Thyroid gland (tissue), 4 donors: ENCODE measurements around the gene LRRC8A. TPM values are rescaled to one million over a fixed set of nuclear protein-coding genes. Genes with fewer than 3 reads are reported as not detected.

ENCODE experiments used
- DNase-seq, 2 donors: peaks; one replicate each; pipeline ENCODE4 v3.0.0-alpha.2; 2019
- H3K27ac ChIP-seq, 3 donors: fragments of 200-600 bp; sonication (generic); 1 replicate in 2 of 3; 2 replicates in 1 of 3; pipeline ENCODE4 v1.5.1; 2016 to 2019; ENCODE audit warnings: mild to moderate bottlenecking in 1 of 3, moderate library complexity in 1 of 3
- H3K27me3 ChIP-seq: fragments of 200-600 bp; sonication (generic); one replicate; pipeline ENCODE4 v1.5.1; 2019
- H3K36me3 ChIP-seq, 2 donors: fragments of 200-600 bp; sonication (generic); one replicate each; pipeline ENCODE4 v1.5.1; 2016 to 2019
- H3K4me1 ChIP-seq, 2 donors: fragments of 200-600 bp; sonication (generic); one replicate each; pipeline ENCODE4 v1.5.1; 2017 to 2019
- H3K4me3 ChIP-seq, 3 donors: fragments of 200-600 bp; sonication (generic); replicated peaks in 1 of 3; 1 replicate in 2 of 3; 2 replicates in 1 of 3; pipeline ENCODE4 v1.5.1; 2016; ENCODE audit warnings: mild to moderate bottlenecking in 1 of 3
- H3K9me3 ChIP-seq: fragments of 200-600 bp; sonication (generic); one replicate; pipeline ENCODE4 v1.5.1; 2017
- POLR2A ChIP-seq, 2 donors: fragments of 450-650 bp; IDR thresholded peaks; one replicate each; pipeline ENCODE4 v1.6.1; 2017; ENCODE audit warnings: antibody characterized with exemption in 2 of 2, mild to moderate bottlenecking in 2 of 2, moderate library complexity in 1 of 2
- WGBS, 2 donors: methylation state at CpG; one replicate each; pipeline ENCODE4 v1.1.5; 2017; 5-methylcytosine and 5-hydroxymethylcytosine counted together
- intact Hi-C: fragments of 100-400 bp; cut with DNase I; formaldehyde crosslinking; loops from one replicate; pipeline ENCODE4 v1.15.1; 2023
- total RNA-seq, 4 donors: library from RNA; depleted of rRNA; stranded (reverse); fragments of >200 nt; gene quantifications; one replicate each; pipeline ENCODE4 v1.2.3, GENCODE V29; 2016
- TF ChIP-seq, protein P1 (sequence below), 6 experiments: fragments of 200-600 bp in 3 of 6; fragments of 450-650 bp in 3 of 6; sonication (generic) in 3 of 6; IDR thresholded peaks; one replicate each; pipeline ENCODE4 v1.5.1; 2016 to 2019; ENCODE audit warnings: antibody characterized with exemption in 6 of 6, mild to moderate bottlenecking in 2 of 6, inconsistent platforms in 1 of 6, moderate library complexity in 1 of 6

Gene LRRC8A
- total RNA-seq, 4 donors from 2014 or later = 56.3 to 65.6 (median 61.5) TPM

DNA sequence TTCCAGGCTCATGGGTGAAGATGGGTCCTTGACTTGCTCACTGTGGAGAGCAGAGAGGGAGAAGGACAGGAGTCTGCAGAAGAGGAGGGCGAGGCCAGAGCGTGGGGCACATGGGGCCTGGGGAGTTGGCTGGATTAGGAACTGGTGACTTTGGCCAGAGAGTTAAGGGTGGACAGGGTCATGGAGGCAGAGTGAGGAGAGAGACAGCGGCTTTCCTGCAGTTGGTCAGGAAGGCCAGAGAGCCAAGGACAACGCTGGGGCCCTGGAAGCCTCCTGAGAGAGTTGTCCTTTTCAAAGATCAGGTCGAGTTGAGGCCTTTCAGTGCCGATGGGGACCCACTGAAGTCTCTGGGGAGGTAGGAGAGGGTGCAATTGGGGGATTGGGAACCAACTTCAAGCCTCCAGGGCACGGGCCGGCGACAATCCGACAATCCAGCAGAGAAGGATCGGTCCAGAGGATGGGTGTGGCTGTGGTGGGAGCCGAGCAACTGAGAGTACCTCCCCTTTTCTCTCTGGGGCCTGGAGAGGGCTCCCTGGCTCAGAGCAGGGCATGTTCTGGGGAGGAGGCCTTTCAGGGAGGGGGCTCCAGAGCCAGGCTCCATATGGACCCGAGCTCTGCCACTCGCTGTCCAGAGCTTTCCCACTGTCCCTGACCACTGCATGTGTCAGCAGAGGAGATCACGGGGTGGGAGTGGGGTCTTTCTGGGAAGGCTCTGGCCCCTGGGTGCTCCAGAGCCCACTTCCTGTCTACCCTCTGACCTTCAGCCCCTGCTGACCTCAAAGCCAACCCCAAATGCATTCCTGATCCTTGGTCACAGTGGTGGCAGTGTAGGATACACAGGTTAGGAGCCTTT, 31.3 kb downstream of the LRRC8A start:
- intact Hi-C loops = no loop called here
- peak overlapping the region; percentile 83 to 88 (median 85) for H3K27ac ChIP-seq
- peaks cover 13 to 19% of the 10 kb centered on the region in 2 donors for H3K36me3 ChIP-seq
- no peak for TF ChIP-seq POLR2A (IDR thresholded peaks at IDR 0.05)
- TF ChIP-seq, protein P1, sequence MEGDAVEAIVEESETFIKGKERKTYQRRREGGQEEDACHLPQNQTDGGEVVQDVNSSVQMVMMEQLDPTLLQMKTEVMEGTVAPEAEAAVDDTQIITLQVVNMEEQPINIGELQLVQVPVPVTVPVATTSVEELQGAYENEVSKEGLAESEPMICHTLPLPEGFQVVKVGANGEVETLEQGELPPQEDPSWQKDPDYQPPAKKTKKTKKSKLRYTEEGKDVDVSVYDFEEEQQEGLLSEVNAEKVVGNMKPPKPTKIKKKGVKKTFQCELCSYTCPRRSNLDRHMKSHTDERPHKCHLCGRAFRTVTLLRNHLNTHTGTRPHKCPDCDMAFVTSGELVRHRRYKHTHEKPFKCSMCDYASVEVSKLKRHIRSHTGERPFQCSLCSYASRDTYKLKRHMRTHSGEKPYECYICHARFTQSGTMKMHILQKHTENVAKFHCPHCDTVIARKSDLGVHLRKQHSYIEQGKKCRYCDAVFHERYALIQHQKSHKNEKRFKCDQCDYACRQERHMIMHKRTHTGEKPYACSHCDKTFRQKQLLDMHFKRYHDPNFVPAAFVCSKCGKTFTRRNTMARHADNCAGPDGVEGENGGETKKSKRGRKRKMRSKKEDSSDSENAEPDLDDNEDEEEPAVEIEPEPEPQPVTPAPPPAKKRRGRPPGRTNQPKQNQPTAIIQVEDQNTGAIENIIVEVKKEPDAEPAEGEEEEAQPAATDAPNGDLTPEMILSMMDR (IDR thresholded peaks at IDR 0.05) = no peak
- H3K4me3 ChIP-seq = no peak overlapping the region
- H3K27me3 ChIP-seq = no peaks in the 10 kb centered on the region
- peaks cover 44 to 84% of the 10 kb centered on the region in 2 donors for H3K4me1 ChIP-seq
- DNase-seq = no peak
- no peaks in the 10 kb centered on the region for H3K9me3 ChIP-seq
- 58 to 90% methylated on average over 10 to 15 of the region's 15 CpGs for WGBS, 2 donors

DNA sequence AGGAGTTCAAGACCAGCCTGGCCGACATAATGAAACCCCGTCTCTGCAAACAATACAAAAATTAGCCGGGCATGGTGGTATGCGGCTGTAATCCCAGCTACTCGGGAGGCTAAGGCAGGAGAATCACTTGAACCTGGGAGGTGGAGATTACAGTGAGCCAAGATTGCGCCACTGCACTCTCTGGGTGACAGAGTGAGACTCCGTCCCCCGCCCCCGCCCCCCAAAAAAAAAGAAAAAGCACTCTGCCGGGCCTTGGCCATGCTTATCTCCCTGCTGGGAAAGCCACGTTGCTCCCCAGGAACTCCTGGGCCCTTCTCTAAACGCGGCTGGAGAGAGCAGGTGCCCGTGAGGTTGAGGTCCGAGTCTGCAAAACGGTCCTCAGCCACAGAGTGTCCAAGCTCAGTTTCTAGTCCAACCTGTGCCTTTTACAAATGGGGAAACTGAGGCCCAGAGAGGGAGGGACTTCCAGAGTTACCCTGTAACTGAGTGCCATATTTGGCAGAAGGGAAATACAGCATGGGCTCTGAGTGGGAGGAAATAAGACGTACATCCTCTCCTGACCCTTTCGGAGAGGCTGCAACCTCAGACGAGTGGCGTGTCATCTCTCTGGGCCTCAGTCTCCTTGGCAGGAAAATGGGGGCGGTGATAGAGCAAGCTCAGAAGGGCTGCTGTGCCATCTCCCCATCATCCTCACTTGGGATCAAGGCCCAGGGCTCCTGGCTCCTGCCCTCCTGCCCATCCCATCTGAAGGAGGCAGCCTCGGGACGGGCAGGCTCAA, 32.3 kb downstream of the LRRC8A start:
- intact Hi-C loops = no loop called here
- peaks cover 4 to 10% of the 10 kb centered on the region in 2 donors for H3K36me3 ChIP-seq
- no peaks in the 10 kb centered on the region for H3K27me3 ChIP-seq
- 67 to 71% methylated on average over 15 to 22 of the region's 23 CpGs for WGBS, 2 donors
- no peaks in the 10 kb centered on the region for H3K9me3 ChIP-seq
- peaks cover 50 to 92% of the 10 kb centered on the region in 2 donors for H3K4me1 ChIP-seq
- DNase-seq = no peak
- peak overlapping the region in 2 of 3 donors; percentile 83 to 88 for H3K27ac ChIP-seq
- H3K4me3 ChIP-seq = no peak overlapping the region
- TF ChIP-seq, protein P1 (IDR thresholded peaks at IDR 0.05) = no peak
- no peak for TF ChIP-seq POLR2A (IDR thresholded peaks at IDR 0.05)

DNA sequence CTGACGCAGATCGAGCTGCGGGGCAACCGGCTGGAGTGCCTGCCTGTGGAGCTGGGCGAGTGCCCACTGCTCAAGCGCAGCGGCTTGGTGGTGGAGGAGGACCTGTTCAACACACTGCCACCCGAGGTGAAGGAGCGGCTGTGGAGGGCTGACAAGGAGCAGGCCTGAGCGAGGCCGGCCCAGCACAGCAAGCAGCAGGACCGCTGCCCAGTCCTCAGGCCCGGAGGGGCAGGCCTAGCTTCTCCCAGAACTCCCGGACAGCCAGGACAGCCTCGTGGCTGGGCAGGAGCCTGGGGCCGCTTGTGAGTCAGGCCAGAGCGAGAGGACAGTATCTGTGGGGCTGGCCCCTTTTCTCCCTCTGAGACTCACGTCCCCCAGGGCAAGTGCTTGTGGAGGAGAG, 34.3 kb downstream of the LRRC8A start:
- H3K27me3 ChIP-seq = no peaks in the 10 kb centered on the region
- WGBS, 2 donors = 34 to 68% methylated on average over 3 to 15 of the region's 18 CpGs
- no peaks in the 10 kb centered on the region for H3K9me3 ChIP-seq
- H3K4me1 ChIP-seq = peaks cover 70 to 97% of the 10 kb centered on the region in 2 donors
- intact Hi-C loops = no loop called here
- peak; percentile 85 to 91 for DNase-seq
- H3K27ac ChIP-seq = peak overlapping the region; percentile 92 to 100 (median 96)
- H3K4me3 ChIP-seq = peak overlapping the region in 1 of 3 donors; percentile 7
- peaks cover 0 to 2% of the 10 kb centered on the region in 2 donors for H3K36me3 ChIP-seq
- TF ChIP-seq POLR2A (IDR thresholded peaks at IDR 0.05) = peak; percentile 22 to 63
- TF ChIP-seq, protein P1 (IDR thresholded peaks at IDR 0.05) = no peak

DNA sequence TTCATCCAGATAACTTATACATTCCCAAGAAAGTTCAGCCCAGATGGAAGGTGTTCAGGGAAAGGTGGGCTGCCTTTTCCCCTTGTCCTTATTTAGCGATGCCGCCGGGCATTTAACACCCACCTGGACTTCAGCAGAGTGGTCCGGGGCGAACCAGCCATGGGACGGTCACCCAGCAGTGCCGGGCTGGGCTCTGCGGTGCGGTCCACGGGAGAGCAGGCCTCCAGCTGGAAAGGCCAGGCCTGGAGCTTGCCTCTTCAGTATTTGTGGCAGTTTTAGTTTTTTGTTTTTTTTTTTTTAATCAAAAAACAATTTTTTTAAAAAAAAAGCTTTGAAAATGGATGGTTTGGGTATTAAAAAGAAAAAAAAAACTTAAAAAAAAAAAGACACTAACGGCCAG, 34.8 kb downstream of the LRRC8A start:
- WGBS, 2 donors = 82 to 83% methylated on average over 11 of the region's 11 CpGs
- Histone ChIP-seq H3K4me3 (no peak overlapping the region), H3K27ac (peak overlapping the region; percentile 92 to 100 (median 96)), H3K9me3 (no peaks in the 10 kb centered on the region), H3K4me1 (peaks cover 73 to 97% of the 10 kb centered on the region in 2 donors), H3K27me3 (no peaks in the 10 kb centered on the region), H3K36me3 (peaks cover 0 to 2% of the 10 kb centered on the region in 2 donors)
- intact Hi-C loops = no loop called here
- TF ChIP-seq, protein P1 (IDR thresholded peaks at IDR 0.05) = no peak
- no peak for TF ChIP-seq POLR2A (IDR thresholded peaks at IDR 0.05)
- DNase-seq = no peak
